HCT116 (cell line): Measurements from ENCODE around the gene P4HA1.

Source experiments
- EGR1 ChIP-seq: IDR thresholded peaks from 2 replicates; pipeline ENCODE4 v1.6.1; 2012; ENCODE audit warnings: low read depth
- EZH2 ChIP-seq: fragments of 200-600 bp; sonication (generic); IDR thresholded peaks from 2 replicates; pipeline ENCODE4 v1.6.1; 2017; ENCODE audit warnings: antibody characterized with exemption, mixed run types
- EZH2phosphoT487 ChIP-seq: fragments of 200-600 bp; IDR thresholded peaks from 2 replicates; pipeline ENCODE4 v1.6.1; 2018; ENCODE audit warnings: antibody characterized with exemption, borderline replicate concordance
- POLR2A ChIP-seq: IDR thresholded peaks from 2 replicates; pipeline ENCODE4 v1.7.0; 2011; ENCODE audit warnings: borderline replicate concordance; ENCODE audit not compliant: insufficient read depth, insufficient read length; ENCODE audit errors: extremely low read depth
- POLR2AphosphoS5 ChIP-seq: IDR thresholded peaks from 2 replicates; pipeline ENCODE4 v1.6.1; 2011; ENCODE audit warnings: mild to moderate bottlenecking, low read depth, low read length, moderate library complexity
- RAD21 ChIP-seq: IDR thresholded peaks from 2 replicates; pipeline ENCODE4 v1.6.1; 2012; ENCODE audit warnings: low read depth, mild to moderate bottlenecking
- SIN3A ChIP-seq: IDR thresholded peaks from 2 replicates; pipeline ENCODE4 v1.6.1; 2012; ENCODE audit warnings: low read depth
- SP1 ChIP-seq: IDR thresholded peaks from 2 replicates; pipeline ENCODE4 v1.6.1; 2012; ENCODE audit warnings: low read depth
- ZFX ChIP-seq: fragments of 450-650 bp; IDR thresholded peaks from 2 replicates; pipeline ENCODE4 v1.6.1; 2017
- TF ChIP-seq, protein P1 (sequence below), 3 experiments: fragments of 200-600 bp in 1 of 3; sonication (generic) in 1 of 3; IDR thresholded peaks in 2 of 3; conservative IDR thresholded peaks in 1 of 3; 2 replicates each; pipeline ENCODE4 v1.5.1; 2012 to 2017; ENCODE audit warnings: low read depth in 2 of 3, low read length in 2 of 3, antibody characterized with exemption in 1 of 3, borderline replicate concordance in 1 of 3, control low read depth in 1 of 3, mild to moderate bottlenecking in 1 of 3, mixed read lengths in 1 of 3, mixed run types in 1 of 3, moderate library complexity in 1 of 3; ENCODE audit not compliant: insufficient read depth in 1 of 3
- TF ChIP-seq, protein P2 (sequence below): IDR thresholded peaks from 2 replicates; pipeline ENCODE4 v1.6.1; 2012
- TF ChIP-seq, protein P3 (sequence below): IDR thresholded peaks from 2 replicates; pipeline ENCODE4 v1.6.1; 2012
- TF ChIP-seq, protein P4 (sequence below): IDR thresholded peaks from 2 replicates; pipeline ENCODE4 v1.6.1; 2012; ENCODE audit warnings: low read depth

DNA sequence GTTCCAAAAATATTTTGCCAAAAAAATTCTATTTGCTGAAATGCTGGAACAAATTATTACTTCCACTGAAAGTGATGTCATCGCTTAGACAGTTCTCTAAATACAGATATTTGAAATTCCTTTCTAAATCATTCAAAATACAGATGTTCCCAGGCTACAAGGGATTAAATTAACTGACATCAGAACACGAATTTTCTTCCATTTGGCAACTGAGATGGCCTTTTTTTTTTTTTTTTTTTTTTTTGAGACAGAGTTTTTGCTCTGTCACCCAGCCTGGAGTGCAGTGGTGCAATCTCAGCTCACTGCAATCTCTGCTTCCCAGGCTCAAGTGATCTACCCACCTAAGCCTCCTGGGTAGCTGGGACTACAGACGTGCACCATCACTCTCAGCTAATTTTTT, 57.0 kb downstream of the P4HA1 start:
- no peak for TF ChIP-seq SP1
- TF ChIP-seq, protein P1, sequence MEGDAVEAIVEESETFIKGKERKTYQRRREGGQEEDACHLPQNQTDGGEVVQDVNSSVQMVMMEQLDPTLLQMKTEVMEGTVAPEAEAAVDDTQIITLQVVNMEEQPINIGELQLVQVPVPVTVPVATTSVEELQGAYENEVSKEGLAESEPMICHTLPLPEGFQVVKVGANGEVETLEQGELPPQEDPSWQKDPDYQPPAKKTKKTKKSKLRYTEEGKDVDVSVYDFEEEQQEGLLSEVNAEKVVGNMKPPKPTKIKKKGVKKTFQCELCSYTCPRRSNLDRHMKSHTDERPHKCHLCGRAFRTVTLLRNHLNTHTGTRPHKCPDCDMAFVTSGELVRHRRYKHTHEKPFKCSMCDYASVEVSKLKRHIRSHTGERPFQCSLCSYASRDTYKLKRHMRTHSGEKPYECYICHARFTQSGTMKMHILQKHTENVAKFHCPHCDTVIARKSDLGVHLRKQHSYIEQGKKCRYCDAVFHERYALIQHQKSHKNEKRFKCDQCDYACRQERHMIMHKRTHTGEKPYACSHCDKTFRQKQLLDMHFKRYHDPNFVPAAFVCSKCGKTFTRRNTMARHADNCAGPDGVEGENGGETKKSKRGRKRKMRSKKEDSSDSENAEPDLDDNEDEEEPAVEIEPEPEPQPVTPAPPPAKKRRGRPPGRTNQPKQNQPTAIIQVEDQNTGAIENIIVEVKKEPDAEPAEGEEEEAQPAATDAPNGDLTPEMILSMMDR (IDR thresholded peaks at IDR 0.05 in 2 of 3, conservative IDR thresholded peaks at IDR 0.05 in 1 of 3; ENCODE audit: borderline replicate concordance in 1 of 3, insufficient read depth in 1 of 3, low read depth in 2 of 3, low read length in 2 of 3) = no peak
- TF ChIP-seq, protein P2, sequence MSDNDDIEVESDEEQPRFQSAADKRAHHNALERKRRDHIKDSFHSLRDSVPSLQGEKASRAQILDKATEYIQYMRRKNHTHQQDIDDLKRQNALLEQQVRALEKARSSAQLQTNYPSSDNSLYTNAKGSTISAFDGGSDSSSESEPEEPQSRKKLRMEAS = no peak
- no peak for TF ChIP-seq EZH2
- TF ChIP-seq EZH2phosphoT487 = no peak
- no peak for TF ChIP-seq POLR2A
- no peak for TF ChIP-seq ZFX
- no peak for TF ChIP-seq POLR2AphosphoS5
- no peak for TF ChIP-seq SIN3A
- no peak for TF ChIP-seq EGR1
- TF ChIP-seq, protein P3, sequence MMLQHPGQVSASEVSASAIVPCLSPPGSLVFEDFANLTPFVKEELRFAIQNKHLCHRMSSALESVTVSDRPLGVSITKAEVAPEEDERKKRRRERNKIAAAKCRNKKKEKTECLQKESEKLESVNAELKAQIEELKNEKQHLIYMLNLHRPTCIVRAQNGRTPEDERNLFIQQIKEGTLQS = no peak
- no peak for TF ChIP-seq RAD21
- TF ChIP-seq, protein P4, sequence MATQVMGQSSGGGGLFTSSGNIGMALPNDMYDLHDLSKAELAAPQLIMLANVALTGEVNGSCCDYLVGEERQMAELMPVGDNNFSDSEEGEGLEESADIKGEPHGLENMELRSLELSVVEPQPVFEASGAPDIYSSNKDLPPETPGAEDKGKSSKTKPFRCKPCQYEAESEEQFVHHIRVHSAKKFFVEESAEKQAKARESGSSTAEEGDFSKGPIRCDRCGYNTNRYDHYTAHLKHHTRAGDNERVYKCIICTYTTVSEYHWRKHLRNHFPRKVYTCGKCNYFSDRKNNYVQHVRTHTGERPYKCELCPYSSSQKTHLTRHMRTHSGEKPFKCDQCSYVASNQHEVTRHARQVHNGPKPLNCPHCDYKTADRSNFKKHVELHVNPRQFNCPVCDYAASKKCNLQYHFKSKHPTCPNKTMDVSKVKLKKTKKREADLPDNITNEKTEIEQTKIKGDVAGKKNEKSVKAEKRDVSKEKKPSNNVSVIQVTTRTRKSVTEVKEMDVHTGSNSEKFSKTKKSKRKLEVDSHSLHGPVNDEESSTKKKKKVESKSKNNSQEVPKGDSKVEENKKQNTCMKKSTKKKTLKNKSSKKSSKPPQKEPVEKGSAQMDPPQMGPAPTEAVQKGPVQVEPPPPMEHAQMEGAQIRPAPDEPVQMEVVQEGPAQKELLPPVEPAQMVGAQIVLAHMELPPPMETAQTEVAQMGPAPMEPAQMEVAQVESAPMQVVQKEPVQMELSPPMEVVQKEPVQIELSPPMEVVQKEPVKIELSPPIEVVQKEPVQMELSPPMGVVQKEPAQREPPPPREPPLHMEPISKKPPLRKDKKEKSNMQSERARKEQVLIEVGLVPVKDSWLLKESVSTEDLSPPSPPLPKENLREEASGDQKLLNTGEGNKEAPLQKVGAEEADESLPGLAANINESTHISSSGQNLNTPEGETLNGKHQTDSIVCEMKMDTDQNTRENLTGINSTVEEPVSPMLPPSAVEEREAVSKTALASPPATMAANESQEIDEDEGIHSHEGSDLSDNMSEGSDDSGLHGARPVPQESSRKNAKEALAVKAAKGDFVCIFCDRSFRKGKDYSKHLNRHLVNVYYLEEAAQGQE = no peak
